Endothelial cell (in vitro differentiated cells): ENCODE data around the gene MTHFS. TPM values are rescaled to one million over a fixed set of nuclear protein-coding genes. Genes with fewer than 3 reads are reported as not detected.

Experiments
- DNase-seq: peaks from one replicate; pipeline ENCODE4 v3.0.0; 2021; ENCODE audit warnings: low spot score
- H3K27ac Mint-ChIP-seq: one replicate; pipeline ENCODE4 v1.8.0; 2021; ENCODE audit warnings: mixed read lengths, inconsistent platforms; ENCODE audit not compliant: unreplicated experiment
- H3K27me3 Mint-ChIP-seq: one replicate; pipeline ENCODE4 v1.8.0; 2021; ENCODE audit warnings: mild to moderate bottlenecking, moderate library complexity, mixed read lengths, inconsistent platforms; ENCODE audit not compliant: unreplicated experiment
- H3K36me3 Mint-ChIP-seq: one replicate; pipeline ENCODE4 v1.8.0; 2021; ENCODE audit warnings: mild to moderate bottlenecking, low read depth, mixed read lengths, inconsistent platforms; ENCODE audit not compliant: unreplicated experiment
- H3K4me1 Mint-ChIP-seq: one replicate; pipeline ENCODE4 v1.8.0; 2021; ENCODE audit warnings: mild to moderate bottlenecking, mixed read lengths, inconsistent platforms; ENCODE audit not compliant: unreplicated experiment
- H3K4me3 Mint-ChIP-seq: one replicate; pipeline ENCODE4 v1.8.0; 2021; ENCODE audit warnings: mild to moderate bottlenecking, mixed read lengths, inconsistent platforms; ENCODE audit not compliant: unreplicated experiment
- H3K9me3 Mint-ChIP-seq: one replicate; pipeline ENCODE4 v1.8.0; 2021; ENCODE audit warnings: mixed read lengths, inconsistent platforms; ENCODE audit not compliant: unreplicated experiment
- CTCF ChIP-seq: fragments of 200-600 bp; sonication (generic); IDR thresholded peaks from one replicate; pipeline ENCODE4 v1.5.0; 2021; ENCODE audit warnings: antibody characterized with exemption; ENCODE audit not compliant: unreplicated experiment
- total RNA-seq: library from RNA; stranded (reverse); fragmentation: NEBNext Ultra II Directional; extraction: Animal tissue kit (Norgen Biotek cat#: 25700); gene quantifications from one replicate; pipeline ENCODE4 v1.2.1, GENCODE V29; 2021; ENCODE audit not compliant: unreplicated experiment

MTHFS gene
- total RNA-seq, 1 donor from 2014 or later: 16.2 TPM

GRCh38 chr15:79923079-79923514, 26.3 kb upstream of the MTHFS start:
- H3K27ac Mint-ChIP-seq: no peak overlapping the region

GRCh38 chr15:79922512-79923078, 25.8 kb upstream of the MTHFS start:
- H3K4me3 Mint-ChIP-seq: peak overlapping the region; percentile 97
- H3K4me1 Mint-ChIP-seq: peaks cover 8% of the 10 kb centered on the region
- H3K27ac Mint-ChIP-seq: peak overlapping the region; percentile 87
- no peak for DNase-seq
- H3K27me3 Mint-ChIP-seq: peaks cover 13% of the 10 kb centered on the region
- no peak for TF ChIP-seq CTCF
- H3K36me3 Mint-ChIP-seq: peaks cover 55% of the 10 kb centered on the region
- peaks cover 19% of the 10 kb centered on the region for H3K9me3 Mint-ChIP-seq

More at GRCh38 chr15:79923079-79923514, 26.3 kb upstream of the MTHFS start:
- no peak for TF ChIP-seq CTCF
- Mint-ChIP-seq H3K4me1 (peaks cover 8% of the 10 kb centered on the region), H3K4me3 (peak overlapping the region; percentile 97), H3K36me3 (peaks cover 50% of the 10 kb centered on the region), H3K27me3 (peaks cover 10% of the 10 kb centered on the region), H3K9me3 (peaks cover 14% of the 10 kb centered on the region)
- DNase-seq: peak; percentile 57

- Mint-ChIP-seq H3K36me3 (peaks cover 74% of the 10 kb centered on the region), H3K27ac (no peak overlapping the region), H3K4me3 (peak overlapping the region; percentile 79), H3K27me3 (peaks cover 15% of the 10 kb centered on the region), H3K4me1 (peaks cover 8% of the 10 kb centered on the region), H3K9me3 (peaks cover 26% of the 10 kb centered on the region)
- no peak for TF ChIP-seq CTCF
- DNase-seq: no peak
Observed at GRCh38 chr15:79919749-79920511, 23.1 kb upstream of the MTHFS start.

- H3K27ac Mint-ChIP-seq: no peak overlapping the region
- H3K4me3 Mint-ChIP-seq: peak overlapping the region; percentile 73
- TF ChIP-seq CTCF: no peak
- peaks cover 26% of the 10 kb centered on the region for H3K9me3 Mint-ChIP-seq
- no peak for DNase-seq
- H3K27me3 Mint-ChIP-seq: peaks cover 15% of the 10 kb centered on the region
- H3K36me3 Mint-ChIP-seq: peaks cover 81% of the 10 kb centered on the region
- peaks cover 8% of the 10 kb centered on the region for H3K4me1 Mint-ChIP-seq
Observed at GRCh38 chr15:79919090-79919748, 22.4 kb upstream of the MTHFS start.
